H1 (cell line): ENCODE measurements around the gene DGKI. TPM values are rescaled to one million over a fixed set of nuclear protein-coding genes. Genes with fewer than 3 reads are reported as not detected.

Experiments
- CTCF ChIA-PET: fragments of 300-600 bp; sonication (Branson Sonifier 250); formaldehyde crosslinking; loops from one replicate; lab custom pipeline; 2021; ENCODE audit not compliant: partially characterized antibody; lab: Charles Lee
- POLR2A ChIA-PET: fragments of 300-600 bp; sonication (Branson Sonifier 250); formaldehyde crosslinking; loops from one replicate; lab custom pipeline; 2021; ENCODE audit warnings: inconsistent platforms; ENCODE audit not compliant: partially characterized antibody; lab: Charles Lee
- DNase-seq, 2 experiments: peaks; one replicate each; pipeline versions ENCODE4 v3.0.0 to v3.0.0-alpha.2; 2010 to 2022; ENCODE audit warnings: low spot score in 2 of 2, low read depth in 1 of 2, mixed read lengths in 1 of 2
- FAIRE-seq: peaks from 2 replicates; lab custom pipeline; 2011; peaks lifted over from hg19 to GRCh38; lab: Jason Lieb, UNC
- H2AFZ ChIP-seq: 2 replicates; pipeline ENCODE4 v1.8.1; 2012; ENCODE audit warnings: low read length, inconsistent platforms
- H2AK5ac ChIP-seq: 2 replicates; pipeline ENCODE4 v1.6.1; 2013; ENCODE audit warnings: low read depth, low read length
- H2BK120ac ChIP-seq: replicated peaks from 2 replicates; pipeline ENCODE3; 2013; ENCODE audit warnings: low read depth, low read length, inconsistent platforms
- H2BK12ac ChIP-seq: 2 replicates; pipeline ENCODE4 v1.6.1; 2013; ENCODE audit warnings: low read depth, low read length
- H2BK15ac ChIP-seq: 2 replicates; pipeline ENCODE4 v1.6.1; 2013; ENCODE audit warnings: low read length
- H2BK20ac ChIP-seq: 2 replicates; pipeline ENCODE4 v1.6.1; 2013; ENCODE audit warnings: low read length
- H2BK5ac ChIP-seq: 2 replicates; pipeline ENCODE4 v1.6.1; 2013; ENCODE audit warnings: low read depth, low read length
- H3K14ac ChIP-seq: 2 replicates; pipeline ENCODE4 v1.6.1; 2013; ENCODE audit warnings: inconsistent platforms; ENCODE audit not compliant: insufficient read length
- H3K18ac ChIP-seq: 2 replicates; pipeline ENCODE4 v1.6.1; 2013; ENCODE audit warnings: low read length; ENCODE audit errors: extremely low read depth
- H3K23ac ChIP-seq: 2 replicates; pipeline ENCODE4 v1.6.1; 2013; ENCODE audit warnings: inconsistent platforms; ENCODE audit not compliant: insufficient read length
- H3K23me2 ChIP-seq: 2 replicates; pipeline ENCODE4 v1.6.1; 2013; ENCODE audit warnings: low read depth, low read length
- H3K27ac ChIP-seq: 2 replicates; pipeline ENCODE4 v1.6.1; 2011; ENCODE audit warnings: low read depth, low read length, inconsistent platforms
- H3K27me3 ChIP-seq, 4 experiments: replicated peaks in 1 of 4; 1 replicate in 1 of 4; 2 replicates in 3 of 4; pipeline versions ENCODE4 v1.6.1 to v1.8.1; 2011 to 2013; ENCODE audit warnings: low read length in 3 of 4, mild to moderate bottlenecking in 3 of 4, inconsistent platforms in 2 of 4, mixed read lengths in 2 of 4, moderate library complexity in 1 of 4; ENCODE audit not compliant: control insufficient read depth in 3 of 4, insufficient read depth in 3 of 4; ENCODE audit errors: extremely low read depth in 1 of 4
- H3K36me3 ChIP-seq, 4 experiments: 2 replicates each; pipeline versions ENCODE4 v1.6.1 to v1.8.1; 2011 to 2013; ENCODE audit warnings: mild to moderate bottlenecking in 4 of 4, low read length in 3 of 4, moderate library complexity in 2 of 4, control low read depth in 1 of 4, inconsistent platforms in 1 of 4; ENCODE audit not compliant: insufficient read depth in 4 of 4, control insufficient read depth in 2 of 4
- H3K4ac ChIP-seq: replicated peaks from 2 replicates; pipeline ENCODE3; 2013; ENCODE audit warnings: low read length, low read depth, mixed read lengths, inconsistent platforms; ENCODE audit not compliant: insufficient read length
- H3K4me1 ChIP-seq, 4 experiments: replicated peaks in 1 of 4; 1 replicate in 1 of 4; 2 replicates in 3 of 4; pipeline versions ENCODE4 v1.6.1 to v1.8.1; 2011 to 2013; ENCODE audit warnings: low read length in 3 of 4, inconsistent platforms in 2 of 4, mixed read lengths in 1 of 4; ENCODE audit not compliant: insufficient read depth in 4 of 4, control insufficient read depth in 3 of 4
- H3K4me2 ChIP-seq, 2 experiments: 2 replicates each; pipeline versions ENCODE4 v1.6.1 to v1.8.1; 2011 to 2013; ENCODE audit warnings: low read depth in 2 of 2, low read length in 2 of 2, control low read depth in 1 of 2, inconsistent platforms in 1 of 2, mild to moderate bottlenecking in 1 of 2; ENCODE audit not compliant: insufficient read depth in 1 of 2
- H3K4me3 ChIP-seq, 4 experiments: fragments of 200-600, 300-600 bp in 1 of 4; sonication (generic), shearing (Covaris generic), sonication (Bioruptor Twin) in 1 of 4; 2 replicates each; pipeline versions ENCODE4 v1.5.1 to v1.8.1; 2011 to 2016; ENCODE audit warnings: low read length in 4 of 4, low read depth in 3 of 4, control low read depth in 2 of 4, inconsistent platforms in 2 of 4, mild to moderate bottlenecking in 2 of 4, mixed read lengths in 1 of 4, moderate library complexity in 1 of 4; ENCODE audit not compliant: insufficient read depth in 2 of 4; ENCODE audit errors: extremely low read depth in 1 of 4
- H3K56ac ChIP-seq: replicated peaks from 2 replicates; pipeline ENCODE3; 2013; ENCODE audit warnings: low read depth, mild to moderate bottlenecking, mixed read lengths, low read length, inconsistent platforms; ENCODE audit not compliant: insufficient read length
- H3K79me1 ChIP-seq: 2 replicates; pipeline ENCODE4 v1.6.1; 2013; ENCODE audit warnings: low read depth, low read length, control low read depth
- H3K79me2 ChIP-seq, 2 experiments: 2 replicates each; pipeline versions ENCODE4 v1.6.1 to v1.8.1; 2012 to 2013; ENCODE audit warnings: low read length in 2 of 2, mild to moderate bottlenecking in 2 of 2, inconsistent platforms in 1 of 2; ENCODE audit not compliant: insufficient read depth in 2 of 2, control insufficient read depth in 1 of 2
- H3K9ac ChIP-seq, 4 experiments: replicated peaks in 1 of 4; 1 replicate in 1 of 4; 2 replicates in 3 of 4; pipeline versions ENCODE4 v1.6.1 to v1.8.1; 2011 to 2013; ENCODE audit warnings: low read depth in 3 of 4, low read length in 3 of 4, control low read depth in 2 of 4, mild to moderate bottlenecking in 2 of 4, moderate library complexity in 2 of 4, inconsistent platforms in 1 of 4; ENCODE audit errors: extremely low read depth in 1 of 4
- H3K9me3 ChIP-seq, 2 experiments: 2 replicates each; pipeline versions ENCODE4 v1.6.1 to v1.8.1; 2012 to 2013; ENCODE audit warnings: mild to moderate bottlenecking in 2 of 2, moderate library complexity in 2 of 2, control low read depth in 1 of 2, inconsistent platforms in 1 of 2, low read depth in 1 of 2, low read length in 1 of 2, mixed read lengths in 1 of 2; ENCODE audit not compliant: insufficient read depth in 2 of 2
- H4K20me1 ChIP-seq, 2 experiments: replicated peaks in 1 of 2; 2 replicates each; pipeline versions ENCODE3 to v1.8.1; 2011 to 2013; ENCODE audit warnings: inconsistent platforms in 2 of 2, low read length in 2 of 2, mild to moderate bottlenecking in 1 of 2; ENCODE audit not compliant: insufficient read depth in 2 of 2, control insufficient read depth in 1 of 2
- H4K5ac ChIP-seq: 2 replicates; pipeline ENCODE4 v1.6.1; 2013; ENCODE audit warnings: low read length, low read depth, mixed read lengths, inconsistent platforms; ENCODE audit not compliant: insufficient read length
- H4K8ac ChIP-seq: 2 replicates; pipeline ENCODE4 v1.8.0; 2013; ENCODE audit warnings: mild to moderate bottlenecking, moderate library complexity, low read length, inconsistent platforms; ENCODE audit not compliant: insufficient read depth; ENCODE audit errors: extremely low read depth
- H4K91ac ChIP-seq: replicated peaks from 2 replicates; pipeline ENCODE3; 2013; ENCODE audit warnings: low read length, mixed read lengths, inconsistent platforms; ENCODE audit not compliant: insufficient read length
- EP300 ChIP-seq, 2 experiments: IDR thresholded peaks; 1 replicate in 1 of 2; 2 replicates in 1 of 2; pipeline ENCODE4 v1.6.1; 2011 to 2012; ENCODE audit warnings: low read depth in 2 of 2, low read length in 2 of 2, mild to moderate bottlenecking in 2 of 2, borderline replicate concordance in 1 of 2, inconsistent platforms in 1 of 2, moderate library complexity in 1 of 2
- YY1 ChIP-seq: IDR thresholded peaks from 2 replicates; pipeline ENCODE4 v1.6.1; 2011; ENCODE audit warnings: low read depth, mild to moderate bottlenecking, low read length
- WGBS, 2 experiments: shearing (Covaris generic) in 1 of 2; methylation state at CpG; one replicate each; pipeline versions ENCODE4 v1.1.6 to v1.1.7; 2013 to 2015; ENCODE audit warnings: low lambda C conversion rate in 2 of 2, mixed read lengths in 2 of 2, inconsistent platforms in 1 of 2, low coverage in 1 of 2, missing lambda C conversion rate in 1 of 2; ENCODE audit not compliant: insufficient replicate concordance in 2 of 2, insufficient coverage in 1 of 2, insufficient read length in 1 of 2; ENCODE audit errors: extremely low coverage in 1 of 2, missing lambda C conversion rate in 1 of 2; 5-methylcytosine and 5-hydroxymethylcytosine counted together
- polyA plus RNA-seq, 7 experiments: library from polyadenylated mRNA; depleted of rRNA in 3 of 7; stranded (reverse) in 5 of 7; unstranded in 2 of 7; fragments of >200 nt in 5 of 7; fragments of 200-250 nt in 2 of 7; gene quantifications; 1 replicate in 5 of 7; 2 replicates in 1 of 7; 4 replicates in 1 of 7; pipeline versions ENCODE4 v1.2.1 to v1.2.3, GENCODE V29; 2011 to 2013; ENCODE audit warnings: missing spikeins in 2 of 7, mixed read lengths in 2 of 7
- total RNA-seq: library from RNA; stranded (reverse); fragmentation: NEBNext Ultra II Directional; extraction: Animal tissue kit (Norgen Biotek cat#: 25700); gene quantifications from 2 replicates; pipeline ENCODE4 v1.2.1, GENCODE V29; 2021
- TF ChIP-seq, protein P1 (sequence below): IDR thresholded peaks from 2 replicates; pipeline ENCODE4 v1.6.1; 2012; ENCODE audit warnings: inconsistent platforms

Gene DGKI
- total and polyA plus RNA-seq, 2 of the 8 experiments (the other 6 are each of a cell fraction or from before 2014, with no cell fraction given) = 0.20 to 0.71 TPM

DNA sequence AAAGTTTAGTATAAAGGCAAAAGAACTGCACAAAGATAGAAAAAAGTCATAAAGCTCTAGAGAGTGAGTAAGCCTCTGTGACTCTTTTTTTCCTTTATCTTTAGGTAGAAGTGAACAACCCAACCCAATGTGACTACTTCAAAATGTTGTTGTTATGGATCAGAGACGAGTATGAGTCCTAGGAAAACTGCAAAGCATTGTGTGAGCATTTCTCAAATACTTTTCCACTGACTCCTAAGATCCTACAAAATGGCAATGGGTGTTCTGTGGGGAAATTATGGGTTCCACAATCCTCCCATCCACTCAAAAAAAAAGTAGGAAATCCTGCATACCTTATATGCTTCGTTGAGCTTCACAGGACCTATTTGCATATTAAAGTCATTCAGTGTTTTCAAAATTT is 177.1 kb downstream of the DGKI start:
- no peak overlapping the region for H4K8ac ChIP-seq
- no peak overlapping the region for H2BK120ac ChIP-seq
- H3K36me3 ChIP-seq = no peaks in the 10 kb centered on the region
- no peak overlapping the region for H3K9ac ChIP-seq
- no peak overlapping the region for H3K23ac ChIP-seq
- H3K4me2 ChIP-seq = no peak overlapping the region
- WGBS, 2 experiments = 84% methylated on average over 2 of the region's 2 CpGs; no CpG with 5 or more reads in 1 of the 2 experiments
- TF ChIP-seq EP300 (IDR thresholded peaks at IDR 0.05; ENCODE audit: borderline replicate concordance in 1 of 2, low read depth in 2 of 2, low read length in 2 of 2) (no peak), YY1 (no peak)
- TF ChIP-seq, protein P1, sequence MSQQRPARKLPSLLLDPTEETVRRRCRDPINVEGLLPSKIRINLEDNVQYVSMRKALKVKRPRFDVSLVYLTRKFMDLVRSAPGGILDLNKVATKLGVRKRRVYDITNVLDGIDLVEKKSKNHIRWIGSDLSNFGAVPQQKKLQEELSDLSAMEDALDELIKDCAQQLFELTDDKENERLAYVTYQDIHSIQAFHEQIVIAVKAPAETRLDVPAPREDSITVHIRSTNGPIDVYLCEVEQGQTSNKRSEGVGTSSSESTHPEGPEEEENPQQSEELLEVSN = no peak
- POLR2A ChIA-PET = no interaction called here
- H2AK5ac ChIP-seq = no peak overlapping the region
- no peaks in the 10 kb centered on the region for H3K9me3 ChIP-seq
- H4K20me1 ChIP-seq = no peaks in the 10 kb centered on the region
- no peak overlapping the region for H3K14ac ChIP-seq
- no peaks in the 10 kb centered on the region for H3K27me3 ChIP-seq
- H3K27ac ChIP-seq = no peak overlapping the region
- H3K4ac ChIP-seq = no peak overlapping the region
- no peak overlapping the region for H3K56ac ChIP-seq
- H4K91ac ChIP-seq = no peak overlapping the region
- no peak overlapping the region for H2BK20ac ChIP-seq
- H3K4me3 ChIP-seq = no peak overlapping the region
- no peak overlapping the region for H4K5ac ChIP-seq
- peaks cover 0 to 20% (median 10%) of the 10 kb centered on the region in 4 experiments; a peak in 5 of 7 replicates for H3K4me1 ChIP-seq
- H3K79me2 ChIP-seq = no peaks in the 10 kb centered on the region
- no peak overlapping the region for H3K18ac ChIP-seq
- H2BK5ac ChIP-seq = no peak overlapping the region
- no peak overlapping the region for H2BK15ac ChIP-seq
- FAIRE-seq = no peak
- H2BK12ac ChIP-seq = no peak overlapping the region
- H3K79me1 ChIP-seq = no peaks in the 10 kb centered on the region
- CTCF ChIA-PET = interaction anchor here (0.8 to 3.3 kb wide), 5 partner anchors 9 to 44 kb away, joined by 5 to 29 read pairs (median 6); no protein-coding TSS in a partner anchor
- DNase-seq = no peak
- no peak overlapping the region for H2AFZ ChIP-seq
- H3K23me2 ChIP-seq = no peaks in the 10 kb centered on the region; the same call in 1 of the 2 replicates
